ENCODE data around the gene UNCX.

Gene UNCX

DNA sequence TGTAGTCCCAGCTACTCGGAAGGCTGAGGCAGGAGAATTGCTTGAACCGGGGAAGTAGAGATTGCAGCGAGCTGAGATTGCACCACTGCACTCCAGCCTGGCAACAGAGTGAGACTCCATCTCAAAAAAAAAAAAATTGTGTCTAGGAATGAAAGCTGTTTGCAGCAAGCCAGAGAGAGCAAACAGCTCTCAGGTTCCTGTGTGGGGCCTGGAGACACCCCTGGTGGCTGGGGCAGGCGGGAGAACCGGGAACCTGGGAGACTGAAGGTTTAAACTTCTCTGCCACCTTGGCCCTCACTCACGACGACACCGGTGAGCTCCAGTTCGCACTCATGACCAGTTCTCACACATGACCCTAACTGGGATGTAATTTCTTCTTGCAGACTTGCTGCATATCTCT is 13.2 kb upstream of the UNCX start:
- no peak overlapping the region for H3K4me2 ChIP-seq (ENCODE audit: low read depth, low read length, poor library complexity, severe bottlenecking)
- no peaks in the 10 kb centered on the region for H3K27me3 ChIP-seq (ENCODE audit: insufficient read depth, low read length, poor library complexity, severe bottlenecking)
- H4K20me1 ChIP-seq (ENCODE audit: insufficient read depth, low read length, poor library complexity, severe bottlenecking), result no peaks in the 10 kb centered on the region
- no peaks in the 10 kb centered on the region for H3K4me1 ChIP-seq (ENCODE audit: insufficient read depth, low read length, poor library complexity, severe bottlenecking)
- no peaks in the 10 kb centered on the region for H3K9me3 ChIP-seq (ENCODE audit: insufficient read depth, low read depth, low read length)
- H2AFZ ChIP-seq (ENCODE audit: low read length), result no peak overlapping the region
- H3F3A ChIP-seq (ENCODE audit: low read depth), result no peaks in the 10 kb centered on the region
- TF ChIP-seq EZH2phosphoT487 (IDR thresholded peaks at IDR 0.05; ENCODE audit: borderline replicate concordance), result no peak
- TF ChIP-seq, protein P1, sequence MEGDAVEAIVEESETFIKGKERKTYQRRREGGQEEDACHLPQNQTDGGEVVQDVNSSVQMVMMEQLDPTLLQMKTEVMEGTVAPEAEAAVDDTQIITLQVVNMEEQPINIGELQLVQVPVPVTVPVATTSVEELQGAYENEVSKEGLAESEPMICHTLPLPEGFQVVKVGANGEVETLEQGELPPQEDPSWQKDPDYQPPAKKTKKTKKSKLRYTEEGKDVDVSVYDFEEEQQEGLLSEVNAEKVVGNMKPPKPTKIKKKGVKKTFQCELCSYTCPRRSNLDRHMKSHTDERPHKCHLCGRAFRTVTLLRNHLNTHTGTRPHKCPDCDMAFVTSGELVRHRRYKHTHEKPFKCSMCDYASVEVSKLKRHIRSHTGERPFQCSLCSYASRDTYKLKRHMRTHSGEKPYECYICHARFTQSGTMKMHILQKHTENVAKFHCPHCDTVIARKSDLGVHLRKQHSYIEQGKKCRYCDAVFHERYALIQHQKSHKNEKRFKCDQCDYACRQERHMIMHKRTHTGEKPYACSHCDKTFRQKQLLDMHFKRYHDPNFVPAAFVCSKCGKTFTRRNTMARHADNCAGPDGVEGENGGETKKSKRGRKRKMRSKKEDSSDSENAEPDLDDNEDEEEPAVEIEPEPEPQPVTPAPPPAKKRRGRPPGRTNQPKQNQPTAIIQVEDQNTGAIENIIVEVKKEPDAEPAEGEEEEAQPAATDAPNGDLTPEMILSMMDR (conservative IDR thresholded peaks at IDR 0.05; ENCODE audit: low read length), result no peak
- no peaks in the 10 kb centered on the region for H3K36me3 ChIP-seq (ENCODE audit: insufficient read depth, low read length)
- no peaks in the 10 kb centered on the region for H3K9me2 ChIP-seq (replicated peaks; ENCODE audit: low read depth, low read length)
- no peaks in the 10 kb centered on the region for H3K79me2 ChIP-seq (ENCODE audit: insufficient read depth, low read length)
- H3K9ac ChIP-seq (ENCODE audit: low read depth, low read length, poor library complexity, severe bottlenecking), result no peak overlapping the region
- no peak overlapping the region for H3K4me3 ChIP-seq (ENCODE audit: low read length, poor library complexity, severe bottlenecking)

- Histone ChIP-seq H3K9ac (ENCODE audit: low read depth, low read length, poor library complexity, severe bottlenecking) (no peak overlapping the region), H3K79me2 (ENCODE audit: insufficient read depth, low read length) (no peaks in the 10 kb centered on the region), H2AFZ (ENCODE audit: low read length) (no peak overlapping the region), H3K4me2 (ENCODE audit: low read depth, low read length, poor library complexity, severe bottlenecking) (no peak overlapping the region), H3K9me3 (ENCODE audit: insufficient read depth, low read depth, low read length) (no peaks in the 10 kb centered on the region), H3K4me1 (ENCODE audit: insufficient read depth, low read length, poor library complexity, severe bottlenecking) (no peaks in the 10 kb centered on the region), H3K36me3 (ENCODE audit: insufficient read depth, low read length) (no peaks in the 10 kb centered on the region), H3K9me2 (replicated peaks; ENCODE audit: low read depth, low read length) (no peaks in the 10 kb centered on the region), H3K27me3 (ENCODE audit: insufficient read depth, low read length, poor library complexity, severe bottlenecking) (no peaks in the 10 kb centered on the region), H3F3A (ENCODE audit: low read depth) (no peaks in the 10 kb centered on the region), H4K20me1 (ENCODE audit: insufficient read depth, low read length, poor library complexity, severe bottlenecking) (no peaks in the 10 kb centered on the region), H3K4me3 (ENCODE audit: low read length, poor library complexity, severe bottlenecking) (no peak overlapping the region)
- TF ChIP-seq, protein P1 (conservative IDR thresholded peaks at IDR 0.05; ENCODE audit: low read length), result no peak
- TF ChIP-seq EZH2phosphoT487 (IDR thresholded peaks at IDR 0.05; ENCODE audit: borderline replicate concordance), result no peak
These were observed 12.5 kb upstream of the UNCX start for GRCh38 chr7:1220000-1220726.

- Histone ChIP-seq H3K27me3 (ENCODE audit: insufficient read depth, low read length, poor library complexity, severe bottlenecking) (no peaks in the 10 kb centered on the region), H3K4me2 (ENCODE audit: low read depth, low read length, poor library complexity, severe bottlenecking) (no peak overlapping the region), H3K4me1 (ENCODE audit: insufficient read depth, low read length, poor library complexity, severe bottlenecking) (no peaks in the 10 kb centered on the region)
These were observed 11.5 kb upstream of the UNCX start for GRCh38 chr7:1220977-1221745.

More at GRCh38 chr7:1220977-1221745, 11.5 kb upstream of the UNCX start:
- no peaks in the 10 kb centered on the region for H3K9me2 ChIP-seq (replicated peaks; ENCODE audit: low read depth, low read length)
- H3K9ac ChIP-seq (ENCODE audit: low read depth, low read length, poor library complexity, severe bottlenecking), result no peak overlapping the region
- no peak overlapping the region for H2AFZ ChIP-seq (ENCODE audit: low read length)
- H4K20me1 ChIP-seq (ENCODE audit: insufficient read depth, low read length, poor library complexity, severe bottlenecking), result no peaks in the 10 kb centered on the region
- TF ChIP-seq, protein P1 (conservative IDR thresholded peaks at IDR 0.05; ENCODE audit: low read length), result no peak
- TF ChIP-seq EZH2phosphoT487 (IDR thresholded peaks at IDR 0.05; ENCODE audit: borderline replicate concordance), result no peak
- no peaks in the 10 kb centered on the region for H3F3A ChIP-seq (ENCODE audit: low read depth)
- H3K9me3 ChIP-seq (ENCODE audit: insufficient read depth, low read depth, low read length), result no peaks in the 10 kb centered on the region
- no peak overlapping the region for H3K4me3 ChIP-seq (ENCODE audit: low read length, poor library complexity, severe bottlenecking)
- H3K79me2 ChIP-seq (ENCODE audit: insufficient read depth, low read length), result no peaks in the 10 kb centered on the region
- no peaks in the 10 kb centered on the region for H3K36me3 ChIP-seq (ENCODE audit: insufficient read depth, low read length)
